CD14-positive monocyte (primary cell): ENCODE results near the gene LRRC10B. TPM values are rescaled to one million over a fixed set of nuclear protein-coding genes. Genes with fewer than 3 reads are reported as not detected.

Source experiments
- DNase-seq, 3 donors: peaks; one replicate each; pipeline ENCODE4 v3.0.0-alpha.2; 2011 to 2022
- H2AFZ ChIP-seq: 2 replicates; pipeline ENCODE4 v1.6.0; 2012; ENCODE audit warnings: mild to moderate bottlenecking, low read depth, low read length, inconsistent platforms; ENCODE audit not compliant: insufficient read depth, poor library complexity, severe bottlenecking
- H3K27ac ChIP-seq, 2 donors: 1 replicate in 1 of 2; 2 replicates in 1 of 2; pipeline ENCODE4 v1.5.1; 2012 to 2013; ENCODE audit warnings: low read length in 2 of 2, control low read depth in 1 of 2, inconsistent platforms in 1 of 2, low read depth in 1 of 2, mild to moderate bottlenecking in 1 of 2
- H3K27me3 ChIP-seq, 2 donors: one replicate each; pipeline versions ENCODE4 v1.6.0 to v1.6.1; 2011 to 2013; ENCODE audit warnings: low read length in 2 of 2; ENCODE audit not compliant: control insufficient read depth in 2 of 2, insufficient read depth in 2 of 2
- H3K36me3 ChIP-seq, 2 donors: replicated peaks in 1 of 2; 1 replicate in 1 of 2; 2 replicates in 1 of 2; pipeline versions ENCODE4 v1.5.1 to v1.6.1; 2012 to 2013; ENCODE audit warnings: low read length in 2 of 2, control low read depth in 1 of 2, inconsistent platforms in 1 of 2, mild to moderate bottlenecking in 1 of 2; ENCODE audit not compliant: insufficient read depth in 2 of 2, control insufficient read depth in 1 of 2
- H3K4me1 ChIP-seq, 2 donors: 1 replicate in 1 of 2; 2 replicates in 1 of 2; pipeline versions ENCODE4 v1.5.1 to v1.6.1; 2012 to 2013; ENCODE audit warnings: low read length in 2 of 2, control low read depth in 1 of 2, inconsistent platforms in 1 of 2, mild to moderate bottlenecking in 1 of 2, moderate library complexity in 1 of 2; ENCODE audit not compliant: insufficient read depth in 2 of 2, control insufficient read depth in 1 of 2
- H3K4me2 ChIP-seq: replicated peaks from 2 replicates; pipeline ENCODE3; 2012; ENCODE audit warnings: low read length, moderate library complexity, mild to moderate bottlenecking; ENCODE audit not compliant: poor library complexity, severe bottlenecking; ENCODE audit errors: extremely low read depth
- H3K4me3 ChIP-seq, 3 experiments: fragments of 200-600 bp in 1 of 3; sonication (generic) in 1 of 3; replicated peaks in 1 of 3; 1 replicate in 2 of 3; 2 replicates in 1 of 3; pipeline ENCODE4 v1.5.1; 2011 to 2013; ENCODE audit warnings: low read length in 3 of 3, mild to moderate bottlenecking in 3 of 3, control low read depth in 2 of 3, low read depth in 2 of 3, inconsistent platforms in 1 of 3, moderate library complexity in 1 of 3
- H3K79me2 ChIP-seq: 2 replicates; pipeline ENCODE4 v1.6.0; 2012; ENCODE audit warnings: mild to moderate bottlenecking, control low read depth, inconsistent platforms, low read length, moderate library complexity; ENCODE audit not compliant: insufficient read depth
- H3K9ac ChIP-seq: 2 replicates; pipeline ENCODE4 v1.6.0; 2017; ENCODE audit warnings: low read length, mild to moderate bottlenecking; ENCODE audit not compliant: insufficient read depth, poor library complexity, severe bottlenecking
- H3K9me3 ChIP-seq, 2 donors: replicated peaks in 1 of 2; 1 replicate in 1 of 2; 2 replicates in 1 of 2; pipeline versions ENCODE4 v1.5.1 to v1.6.1; 2012 to 2013; ENCODE audit warnings: low read length in 2 of 2, control low read depth in 1 of 2; ENCODE audit not compliant: control insufficient read depth in 1 of 2, insufficient read depth in 1 of 2
- H4K20me1 ChIP-seq: 2 replicates; pipeline ENCODE4 v1.6.0; 2012; ENCODE audit warnings: mild to moderate bottlenecking, low read length, control low read depth, moderate library complexity; ENCODE audit not compliant: insufficient read depth
- H3K27ac Mint-ChIP-seq, 7 donors: one replicate each; pipeline ENCODE4 v1.8.0; 2020; ENCODE audit warnings: mild to moderate bottlenecking in 7 of 7, mixed read lengths in 7 of 7, moderate library complexity in 6 of 7, inconsistent platforms in 2 of 7
- H3K27me3 Mint-ChIP-seq, 3 donors: one replicate each; pipeline ENCODE4 v1.8.0; 2021 to 2022; ENCODE audit warnings: low read depth in 3 of 3, mild to moderate bottlenecking in 3 of 3, mixed read lengths in 3 of 3, moderate library complexity in 3 of 3, inconsistent platforms in 1 of 3
- H3K36me3 Mint-ChIP-seq, 2 donors: one replicate each; pipeline ENCODE4 v1.8.0; 2020; ENCODE audit warnings: mixed read lengths in 2 of 2, inconsistent platforms in 1 of 2, mild to moderate bottlenecking in 1 of 2
- H3K4me1 Mint-ChIP-seq: one replicate; pipeline ENCODE4 v1.8.0; 2020; ENCODE audit warnings: mild to moderate bottlenecking, mixed read lengths
- H3K4me3 Mint-ChIP-seq, 2 donors: one replicate each; pipeline ENCODE4 v1.8.0; 2020; ENCODE audit warnings: mild to moderate bottlenecking in 2 of 2, mixed read lengths in 2 of 2, moderate library complexity in 1 of 2
- H3K9me3 Mint-ChIP-seq, 7 donors: one replicate each; pipeline ENCODE4 v1.8.0; 2020 to 2022; ENCODE audit warnings: mixed read lengths in 7 of 7, mild to moderate bottlenecking in 6 of 7, moderate library complexity in 6 of 7, inconsistent platforms in 2 of 7
- CTCF ChIP-seq: fragments of 200-600 bp; IDR thresholded peaks from one replicate; pipeline ENCODE4 v1.8.0; 2022; ENCODE audit warnings: antibody characterized with exemption, mild to moderate bottlenecking
- WGBS: methylation state at CpG from one replicate; pipeline ENCODE4 v1.1.5; 2013; ENCODE audit warnings: missing lambda C conversion rate; ENCODE audit not compliant: insufficient coverage; 5-methylcytosine and 5-hydroxymethylcytosine counted together
- intact Hi-C, 2 donors: fragments of 100-400 bp; cut with micrococcal nuclease; formaldehyde crosslinking; loops; one replicate each; pipeline versions ENCODE4 v1.15.0 to v1.15.1; 2023
- polyA plus RNA-seq, 3 donors: library from polyadenylated mRNA; depleted of rRNA in 1 of 3; unstranded in 2 of 3; stranded (reverse) in 1 of 3; fragments of 300-500 nt in 2 of 3; fragments of >200 nt in 1 of 3; fragmentation: Illumina TruSeq in 2 of 3; gene quantifications; 1 replicate in 2 of 3; 2 replicates in 1 of 3; pipeline ENCODE4 v1.2.3, GENCODE V29; 2012 to 2021

The LRRC10B gene
- polyA plus RNA-seq, 3 donors: not detected

- H2AFZ ChIP-seq: no peak overlapping the region
- Mint-ChIP-seq H3K27ac (no peak overlapping the region), H3K4me1 (peaks cover 9% of the 10 kb centered on the region), H3K27me3 (peaks cover 51 to 52% (median 52%) of the 10 kb centered on the region in 3 donors), H3K36me3 (peaks cover 0 to 1% of the 10 kb centered on the region in 2 donors), H3K9me3 (peaks cover 0 to 18% (median 4%) of the 10 kb centered on the region in 7 donors), H3K4me3 (no peak overlapping the region)
- no peak overlapping the region for H3K4me2 ChIP-seq
- H3K4me1 ChIP-seq: peaks cover 4 to 21% of the 10 kb centered on the region in 2 donors
- H4K20me1 ChIP-seq: no peaks in the 10 kb centered on the region
- intact Hi-C loops: no loop called here
- H3K79me2 ChIP-seq: no peaks in the 10 kb centered on the region
- no peak for TF ChIP-seq CTCF
- peaks cover 0 to 15% of the 10 kb centered on the region in 2 donors for H3K9me3 ChIP-seq
- DNase-seq: no peak
- no peaks in the 10 kb centered on the region for H3K36me3 ChIP-seq
- WGBS: 40% methylated on average over 2 of the region's 10 CpGs
- H3K27ac ChIP-seq: no peak overlapping the region
- H3K4me3 ChIP-seq: no peak overlapping the region
- no peak overlapping the region for H3K9ac ChIP-seq
- H3K27me3 ChIP-seq: peaks cover 27 to 44% of the 10 kb centered on the region in 2 donors
Observed at GRCh38 chr11:61505640-61506155, 2.9 kb upstream of the LRRC10B start.

- no peak for DNase-seq
- Mint-ChIP-seq H3K27ac (no peak overlapping the region), H3K4me3 (peak overlapping the region in 1 of 2 donors; percentile 89), H3K9me3 (peaks cover 0 to 18% (median 4%) of the 10 kb centered on the region in 7 donors), H3K36me3 (peaks cover 0 to 1% of the 10 kb centered on the region in 2 donors), H3K4me1 (peaks cover 9% of the 10 kb centered on the region), H3K27me3 (peaks cover 48 to 64% (median 53%) of the 10 kb centered on the region in 3 donors)
- WGBS: 84% methylated on average over 6 of the region's 14 CpGs
- Histone ChIP-seq H3K4me2 (no peak overlapping the region), H3K4me1 (peaks cover 4 to 21% of the 10 kb centered on the region in 2 donors), H3K79me2 (no peaks in the 10 kb centered on the region), H3K27ac (no peak overlapping the region), H3K9me3 (peaks cover 0 to 15% of the 10 kb centered on the region in 2 donors), H4K20me1 (no peaks in the 10 kb centered on the region), H3K27me3 (peaks cover 27 to 50% of the 10 kb centered on the region in 2 donors), H3K36me3 (no peaks in the 10 kb centered on the region), H2AFZ (no peak overlapping the region), H3K9ac (no peak overlapping the region), H3K4me3 (no peak overlapping the region)
- intact Hi-C loops: no loop called here
- no peak for TF ChIP-seq CTCF
Observed at GRCh38 chr11:61507012-61507768, 1.4 kb upstream of the LRRC10B start.
